ENCODE measurements around the gene TIMD4.

TIMD4 gene

DNA sequence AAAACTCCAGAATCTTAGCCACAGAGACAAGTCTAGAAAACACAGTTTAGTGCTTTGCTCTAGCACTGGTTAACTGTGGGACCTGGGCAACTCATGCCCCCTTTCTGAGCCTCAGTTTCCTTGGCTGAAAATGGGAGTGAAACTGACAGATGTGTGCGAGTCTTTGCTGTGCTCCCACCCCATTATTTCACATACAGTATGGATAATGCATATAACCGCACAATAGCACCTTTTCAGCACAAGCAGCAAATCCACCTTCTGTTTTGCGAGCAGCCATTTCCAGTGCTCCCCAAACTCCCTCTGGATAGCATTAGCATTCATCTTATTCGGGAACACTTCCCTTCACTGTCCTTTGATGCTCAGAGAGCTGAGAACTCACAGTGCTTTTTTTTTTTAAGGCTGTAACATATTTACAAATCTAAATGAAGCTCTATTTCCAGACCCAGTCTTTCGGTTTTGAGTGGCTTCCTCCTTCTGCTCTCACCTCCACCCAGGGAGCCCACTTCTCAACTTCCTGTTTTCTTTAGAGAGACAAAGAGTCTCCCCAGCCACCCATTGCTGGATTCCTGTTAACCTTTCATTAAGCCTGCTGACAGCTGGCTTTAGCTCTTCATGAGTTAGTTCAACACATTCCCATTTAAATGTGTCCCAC lies 49.2 kb downstream of the TIMD4 start:
- no peak overlapping the region for H3K4me3 ChIP-seq (ENCODE audit: control insufficient read depth, low read depth, low read length)

DNA sequence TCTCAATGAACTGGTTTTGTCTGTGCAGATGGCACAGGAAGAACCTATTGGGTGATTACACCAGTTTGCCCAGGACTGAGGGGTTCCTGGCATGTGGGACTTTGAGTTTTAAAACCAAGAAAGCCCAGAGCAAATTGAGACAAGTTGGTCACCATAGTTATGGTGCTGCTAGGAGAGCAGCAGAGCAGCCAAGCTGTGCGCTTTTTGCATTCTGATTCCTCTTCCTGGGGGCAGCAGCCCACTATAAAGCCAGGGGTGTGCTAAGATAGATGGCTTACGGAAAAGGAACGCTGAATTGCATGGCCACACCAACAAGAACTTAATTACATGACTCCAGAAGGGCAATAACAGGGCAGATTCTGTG lies 49.7 kb downstream of the TIMD4 start:
- TF ChIP-seq, protein P1, sequence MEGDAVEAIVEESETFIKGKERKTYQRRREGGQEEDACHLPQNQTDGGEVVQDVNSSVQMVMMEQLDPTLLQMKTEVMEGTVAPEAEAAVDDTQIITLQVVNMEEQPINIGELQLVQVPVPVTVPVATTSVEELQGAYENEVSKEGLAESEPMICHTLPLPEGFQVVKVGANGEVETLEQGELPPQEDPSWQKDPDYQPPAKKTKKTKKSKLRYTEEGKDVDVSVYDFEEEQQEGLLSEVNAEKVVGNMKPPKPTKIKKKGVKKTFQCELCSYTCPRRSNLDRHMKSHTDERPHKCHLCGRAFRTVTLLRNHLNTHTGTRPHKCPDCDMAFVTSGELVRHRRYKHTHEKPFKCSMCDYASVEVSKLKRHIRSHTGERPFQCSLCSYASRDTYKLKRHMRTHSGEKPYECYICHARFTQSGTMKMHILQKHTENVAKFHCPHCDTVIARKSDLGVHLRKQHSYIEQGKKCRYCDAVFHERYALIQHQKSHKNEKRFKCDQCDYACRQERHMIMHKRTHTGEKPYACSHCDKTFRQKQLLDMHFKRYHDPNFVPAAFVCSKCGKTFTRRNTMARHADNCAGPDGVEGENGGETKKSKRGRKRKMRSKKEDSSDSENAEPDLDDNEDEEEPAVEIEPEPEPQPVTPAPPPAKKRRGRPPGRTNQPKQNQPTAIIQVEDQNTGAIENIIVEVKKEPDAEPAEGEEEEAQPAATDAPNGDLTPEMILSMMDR (IDR thresholded peaks at IDR 0.05; ENCODE audit: control insufficient read depth, insufficient read depth, low read depth, low read length, missing control alignments): no peak
- no peak overlapping the region for H3K4me3 ChIP-seq (ENCODE audit: control insufficient read depth, low read depth, low read length)
- DNase-seq (ENCODE audit: low read depth): no peak

More for the DNA sequence above, 49.2 kb downstream of the TIMD4 start:
- no peak for DNase-seq (ENCODE audit: low read depth)
- TF ChIP-seq, protein P1 (IDR thresholded peaks at IDR 0.05; ENCODE audit: control insufficient read depth, insufficient read depth, low read depth, low read length, missing control alignments): no peak

DNA sequence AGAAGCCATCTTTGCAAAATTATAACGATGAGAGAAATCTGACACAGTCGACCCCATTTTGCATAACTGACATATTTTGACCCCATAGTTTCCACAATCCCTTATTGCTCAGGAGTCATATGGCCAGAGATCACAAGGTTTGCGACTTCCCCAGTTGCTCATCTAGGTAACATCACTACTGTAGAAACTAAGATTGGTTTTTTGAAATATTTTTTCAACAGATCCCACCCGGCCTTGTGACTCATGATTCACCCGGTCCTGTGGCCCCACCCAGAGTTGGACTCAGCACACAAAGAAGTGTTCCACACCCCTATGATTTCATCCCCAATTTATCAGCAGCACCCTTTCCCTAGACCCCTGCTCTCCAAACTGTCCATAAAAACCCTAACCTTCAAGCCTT lies 50.2 kb downstream of the TIMD4 start:
- TF ChIP-seq, protein P1 (IDR thresholded peaks at IDR 0.05; ENCODE audit: control insufficient read depth, insufficient read depth, low read depth, low read length, missing control alignments): no peak
- H3K4me3 ChIP-seq (ENCODE audit: control insufficient read depth, low read depth, low read length): no peak overlapping the region
- no peak for DNase-seq (ENCODE audit: low read depth)

DNA sequence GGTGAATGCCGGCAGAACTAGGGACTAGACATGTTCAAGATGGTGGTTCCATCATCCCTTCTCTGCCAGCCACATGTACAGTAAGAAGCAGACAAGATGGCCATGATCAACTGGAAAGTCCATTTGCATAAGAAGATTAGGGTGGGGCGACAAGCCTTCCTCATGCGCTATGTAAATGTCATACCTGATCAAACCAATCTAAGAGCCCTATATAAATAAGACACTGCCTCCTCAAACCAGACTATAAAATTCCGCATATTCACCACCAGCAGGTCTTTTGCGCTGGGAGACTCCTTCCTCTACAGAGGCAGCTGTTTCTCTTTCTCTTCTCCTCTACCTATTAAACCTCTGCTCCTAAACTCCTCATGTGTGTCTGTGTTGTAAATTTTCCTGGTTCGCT lies 53.8 kb downstream of the TIMD4 start:
- TF ChIP-seq, protein P1 (IDR thresholded peaks at IDR 0.05; ENCODE audit: control insufficient read depth, insufficient read depth, low read depth, low read length, missing control alignments): no peak
- no peak for DNase-seq (ENCODE audit: low read depth)
- no peak overlapping the region for H3K4me3 ChIP-seq (ENCODE audit: control insufficient read depth, low read depth, low read length)

DNA sequence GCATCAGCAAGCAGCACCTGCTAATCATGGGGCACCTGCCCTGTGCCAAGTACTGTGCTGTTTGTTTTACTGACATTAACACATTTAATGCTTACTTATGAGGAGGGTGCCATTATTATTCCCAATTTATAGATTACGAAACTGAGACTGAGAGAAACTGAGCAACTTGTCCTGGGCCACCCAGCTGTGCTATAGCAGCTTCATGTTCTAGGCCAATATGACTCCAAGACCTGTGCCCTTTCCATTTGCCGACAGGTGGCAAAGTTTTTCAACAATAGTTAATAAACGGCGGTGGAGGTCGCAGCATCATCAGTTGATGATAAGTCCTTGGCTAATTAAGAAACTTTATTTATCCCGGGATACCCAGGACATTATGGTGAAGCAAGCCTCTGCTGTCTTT lies 55.4 kb downstream of the TIMD4 start:
- TF ChIP-seq, protein P1 (IDR thresholded peaks at IDR 0.05; ENCODE audit: control insufficient read depth, insufficient read depth, low read depth, low read length, missing control alignments): no peak
- no peak for DNase-seq (ENCODE audit: low read depth)
- H3K4me3 ChIP-seq (ENCODE audit: control insufficient read depth, low read depth, low read length): no peak overlapping the region

DNA sequence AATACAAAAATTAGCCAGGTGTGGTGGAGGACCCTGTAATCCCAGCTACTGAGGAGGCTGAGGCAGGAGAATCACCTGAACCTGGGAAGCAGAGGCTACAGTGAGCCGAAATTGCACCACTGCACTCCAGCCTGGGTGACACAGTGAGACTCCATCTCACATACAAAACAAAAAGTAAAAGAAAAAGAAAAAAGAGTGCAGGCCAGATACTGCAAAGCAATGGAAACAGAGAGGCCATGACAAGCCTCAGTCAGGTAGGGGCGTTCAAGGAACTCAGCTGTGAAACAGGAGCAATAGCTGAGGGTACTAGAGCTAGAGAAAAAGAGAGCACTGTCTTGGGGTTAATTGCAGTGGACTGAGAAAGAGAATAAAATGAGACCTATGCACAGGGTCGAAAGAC lies 56.2 kb downstream of the TIMD4 start:
- TF ChIP-seq, protein P1 (IDR thresholded peaks at IDR 0.05; ENCODE audit: control insufficient read depth, insufficient read depth, low read depth, low read length, missing control alignments): no peak
- no peak overlapping the region for H3K4me3 ChIP-seq (ENCODE audit: control insufficient read depth, low read depth, low read length)
- DNase-seq (ENCODE audit: low read depth): no peak
